Right lobe of liver (tissue), 6 donors: Measurements from ENCODE around the gene REELD1. TPM values are rescaled to one million over a fixed set of nuclear protein-coding genes. Genes with fewer than 3 reads are reported as not detected.

Experiments
- ATAC-seq, 4 donors: fragments of 200-7000 bp; cut with Tn5 transposase; one replicate each; pipeline ENCODE4 v1.9.1; 2020; ENCODE audit warnings: mild to moderate bottlenecking in 4 of 4, moderate library complexity in 4 of 4
- DNase-seq, 3 donors: peaks; one replicate each; pipeline ENCODE4 v3.0.0-alpha.2; 2020
- H3K27ac ChIP-seq, 3 donors: fragments of 200-600 bp; one replicate each; pipeline ENCODE4 v1.8.0; 2022
- H3K27me3 ChIP-seq, 2 donors: fragments of 200-600 bp; one replicate each; pipeline ENCODE4 v1.8.0; 2022
- H3K36me3 ChIP-seq, 4 donors: fragments of 200-600 bp; sonication (generic) in 1 of 4; one replicate each; pipeline versions ENCODE4 v1.5.1 to v1.8.0; 2017 to 2022; ENCODE audit warnings: control low read depth in 1 of 4
- H3K4me1 ChIP-seq, 4 donors: fragments of 200-600 bp; sonication (generic) in 1 of 4; one replicate each; pipeline versions ENCODE4 v1.5.1 to v1.8.0; 2017 to 2022; ENCODE audit warnings: control low read depth in 1 of 4
- H3K4me3 ChIP-seq, 3 donors: fragments of 200-600 bp; one replicate each; pipeline ENCODE4 v1.8.0; 2022
- H3K9me3 ChIP-seq, 4 donors: fragments of 200-600 bp; sonication (generic) in 1 of 4; one replicate each; pipeline versions ENCODE4 v1.5.1 to v1.8.0; 2017 to 2022; ENCODE audit warnings: control low read depth in 1 of 4
- CTCF ChIP-seq, 4 donors: fragments of 200-600 bp in 3 of 4; fragments of 450-650 bp in 1 of 4; IDR thresholded peaks; one replicate each; pipeline versions ENCODE4 v1.5.1 to v1.8.0; 2016 to 2022; ENCODE audit warnings: antibody characterized with exemption in 4 of 4, mild to moderate bottlenecking in 2 of 4
- POLR2A ChIP-seq: fragments of 450-650 bp; IDR thresholded peaks from one replicate; pipeline ENCODE4 v1.6.1; 2017; ENCODE audit warnings: antibody characterized with exemption, mild to moderate bottlenecking
- WGBS: methylation state at CpG from one replicate; pipeline ENCODE4 v1.1.6; 2018; ENCODE audit warnings: low coverage, low lambda C conversion rate; ENCODE audit not compliant: insufficient coverage; ENCODE audit errors: missing lambda C conversion rate; 5-methylcytosine and 5-hydroxymethylcytosine counted together
- intact Hi-C, 2 donors: fragments of 100-400 bp; cut with DNase I; formaldehyde crosslinking; loops; one replicate each; pipeline versions ENCODE4 v1.11.2 to v1.14.1; 2022
- total RNA-seq, 6 experiments: library from RNA; depleted of rRNA in 2 of 6; stranded (reverse); fragments of >200 nt in 2 of 6; fragmentation: NEBNext Ultra II Directional in 3 of 6; extraction: Animal tissue kit (Norgen Biotek cat#: 25700) in 3 of 6; gene quantifications; one replicate each; pipeline versions ENCODE4 v1.1.0 to v1.2.4, GENCODE V29; 2016 to 2023
- donor health status: DM: no; HTN: yes; CAD: no.
- donor health status: DM: no; HTN: no; CAD: no.
- donor health status: DM: no; HTN: no; CAD: no.
- donor health status: DM: no; HTN: yes; CAD: no.
- donor health status: DM: no; HTN: yes; CAD: no.

REELD1 gene
- total RNA-seq, 6 experiments from 2014 or later = 0.12 to 0.50 (median 0.35) TPM; not detected in 1

GRCh38 chr4:146207410-146207809 is 6.9 kb upstream of the REELD1 start:
- no peak for ATAC-seq
- no peak overlapping the region for H3K4me3 ChIP-seq
- H3K27ac ChIP-seq = no peak overlapping the region
- 70% methylated on average over 4 of the region's 5 CpGs for WGBS
- no peaks in the 10 kb centered on the region for H3K9me3 ChIP-seq
- no peaks in the 10 kb centered on the region for H3K4me1 ChIP-seq
- DNase-seq = no peak
- no peaks in the 10 kb centered on the region for H3K27me3 ChIP-seq
- TF ChIP-seq CTCF (IDR thresholded peaks at IDR 0.05) (no peak), POLR2A (no peak)
- H3K36me3 ChIP-seq = no peaks in the 10 kb centered on the region
- intact Hi-C loops = no loop called here

- H3K27me3 ChIP-seq = no peaks in the 10 kb centered on the region
- H3K27ac ChIP-seq = no peak overlapping the region
- no peak overlapping the region for H3K4me3 ChIP-seq
- ATAC-seq = no peak
- 75% methylated on average over 2 of the region's 2 CpGs for WGBS
- no peak for DNase-seq
- TF ChIP-seq POLR2A (no peak), CTCF (IDR thresholded peaks at IDR 0.05) (no peak)
- intact Hi-C loops = no loop called here
- no peaks in the 10 kb centered on the region for H3K9me3 ChIP-seq
- H3K36me3 ChIP-seq = no peaks in the 10 kb centered on the region
- H3K4me1 ChIP-seq = no peaks in the 10 kb centered on the region
Measured at GRCh38 chr4:146210890-146211289, 3.4 kb upstream of the REELD1 start.

- H3K27ac ChIP-seq = no peak overlapping the region
- TF ChIP-seq CTCF (IDR thresholded peaks at IDR 0.05) (no peak), POLR2A (no peak)
- H3K27me3 ChIP-seq = no peaks in the 10 kb centered on the region
- no peak for DNase-seq
- no peaks in the 10 kb centered on the region for H3K36me3 ChIP-seq
- ATAC-seq = no peak
- H3K4me3 ChIP-seq = no peak overlapping the region
- H3K9me3 ChIP-seq = no peaks in the 10 kb centered on the region
- WGBS = 81% methylated on average over 3 of the region's 7 CpGs
- intact Hi-C loops = no loop called here
- no peaks in the 10 kb centered on the region for H3K4me1 ChIP-seq
Measured at GRCh38 chr4:146211440-146211839, 2.9 kb upstream of the REELD1 start.

GRCh38 chr4:146212781-146213180 is 1.6 kb upstream of the REELD1 start:
- Histone ChIP-seq H3K27ac (no peak overlapping the region), H3K9me3 (no peaks in the 10 kb centered on the region), H3K27me3 (no peaks in the 10 kb centered on the region), H3K4me3 (no peak overlapping the region), H3K36me3 (no peaks in the 10 kb centered on the region), H3K4me1 (no peaks in the 10 kb centered on the region)
- WGBS = 84% methylated on average over 9 of the region's 9 CpGs
- DNase-seq (no peak), ATAC-seq (no peak)
- TF ChIP-seq POLR2A (no peak), CTCF (IDR thresholded peaks at IDR 0.05) (no peak)
- intact Hi-C loops = no loop called here

- DNase-seq = no peak
- WGBS = 57% methylated on average over 7 of the region's 8 CpGs
- no peaks in the 10 kb centered on the region for H3K27me3 ChIP-seq
- intact Hi-C loops = no loop called here
- no peaks in the 10 kb centered on the region for H3K4me1 ChIP-seq
- no peaks in the 10 kb centered on the region for H3K9me3 ChIP-seq
- no peak for ATAC-seq
- no peak overlapping the region for H3K4me3 ChIP-seq
- H3K27ac ChIP-seq = no peak overlapping the region
- TF ChIP-seq POLR2A (no peak), CTCF (IDR thresholded peaks at IDR 0.05) (no peak)
- H3K36me3 ChIP-seq = no peaks in the 10 kb centered on the region
Measured at GRCh38 chr4:146222313-146222712, 8.0 kb downstream of the REELD1 start.
